NCI-H446 (cell line): ENCODE results near the gene MYO15B.
A peak's percentile ranks its signal among the peaks of the same experiment; 100 is the strongest.
"Not testable (repeated sequence)": the region's sequence is repeated elsewhere in the genome, so short reads cannot be mapped to it uniquely, and the experiment has no call there.

Experiments
- DNase-seq, 2 experiments: peaks; one replicate each; lab custom pipeline; 2025; lab: John Stamatoyannopoulos, UW

Gene MYO15B

DNA sequence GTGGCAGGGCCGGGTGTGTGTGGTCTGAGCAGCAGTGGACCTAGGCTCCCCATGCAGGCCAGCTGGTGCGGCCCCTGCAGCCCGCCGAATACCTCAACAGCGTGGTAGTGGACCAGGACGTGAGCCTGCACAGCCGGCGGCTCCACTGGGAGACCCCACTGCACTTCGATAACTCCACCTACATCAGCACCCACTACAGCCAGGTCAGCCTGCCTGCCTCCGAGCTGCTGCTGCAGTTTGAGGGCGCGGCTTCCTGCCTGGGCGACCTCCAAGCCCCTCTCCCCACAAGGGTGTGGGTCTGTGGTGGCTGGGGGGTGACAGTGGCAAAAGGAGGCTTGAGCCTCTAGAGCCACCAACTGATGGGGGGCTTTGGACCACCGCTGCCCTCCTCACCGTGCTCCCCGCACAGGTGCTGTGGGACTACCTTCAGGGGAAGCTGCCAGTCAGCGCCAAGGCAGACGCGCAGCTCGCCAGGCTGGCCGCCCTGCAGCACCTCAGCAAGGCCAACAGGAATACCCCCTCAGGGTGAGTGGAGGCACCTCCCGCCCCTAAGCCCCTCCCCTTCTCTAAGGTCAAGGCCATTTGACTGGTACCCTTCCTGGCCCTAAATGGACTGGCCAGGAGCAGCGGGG, 37.2 kb downstream of the MYO15B start:
- no peak for DNase-seq

DNA sequence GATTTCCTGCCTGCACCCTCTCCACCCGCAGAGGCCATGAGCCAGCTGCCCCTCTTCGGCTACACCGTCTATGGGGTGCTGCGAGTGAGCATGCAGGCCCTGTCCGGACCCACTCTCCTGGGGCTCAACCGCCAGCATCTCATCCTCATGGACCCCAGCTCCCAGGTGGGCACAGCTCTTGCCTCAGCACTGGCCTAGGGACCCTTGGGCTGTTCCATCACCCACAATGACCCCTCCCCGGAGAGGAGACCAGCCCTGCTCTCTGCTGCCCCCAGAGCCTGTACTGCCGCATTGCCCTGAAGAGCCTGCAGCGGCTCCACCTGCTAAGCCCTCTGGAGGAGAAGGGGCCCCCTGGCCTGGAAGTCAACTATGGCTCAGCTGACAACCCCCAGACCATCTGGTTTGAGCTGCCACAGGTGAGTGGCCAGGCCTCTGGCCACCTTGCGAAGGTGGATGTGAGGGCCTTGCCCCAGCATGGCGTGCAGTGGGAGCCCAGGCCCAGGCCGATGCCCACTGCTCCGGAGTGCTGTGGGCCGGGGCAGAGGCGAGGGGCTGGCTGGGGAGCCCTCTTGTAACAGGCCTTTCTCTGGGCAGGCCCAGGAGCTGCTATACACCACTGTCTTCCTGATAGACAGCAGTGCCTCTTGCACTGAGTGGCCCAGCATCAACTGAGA, 38.4 kb downstream of the MYO15B start:
- DNase-seq, result no peak

DNA sequence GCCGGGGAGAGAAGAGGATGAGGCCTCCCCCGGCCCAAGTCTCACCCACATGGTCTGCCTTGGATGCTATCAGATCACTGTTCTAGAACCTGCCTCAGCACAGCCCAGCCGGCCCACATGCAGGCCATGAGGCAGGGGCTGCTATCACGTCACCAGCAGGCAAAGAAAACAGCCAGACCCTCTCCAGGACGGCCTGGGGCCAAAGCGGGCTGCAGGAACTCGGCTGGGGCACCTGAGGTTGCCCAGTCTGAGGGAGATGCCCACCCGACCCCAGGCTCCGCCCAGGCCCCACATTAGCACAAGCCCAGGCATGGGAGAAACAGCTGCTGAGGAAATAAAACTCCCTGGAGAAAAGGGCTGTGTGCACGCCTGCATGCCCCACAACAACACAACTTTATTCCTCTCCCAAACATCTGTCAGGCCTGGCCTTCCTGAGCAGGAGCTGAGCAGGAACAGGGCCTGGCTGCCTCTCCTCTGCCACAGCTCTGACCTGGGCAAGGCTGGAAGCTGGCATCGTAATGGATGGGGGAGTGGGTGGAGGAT, 39.0 kb downstream of the MYO15B start:
- DNase-seq, result no peak

DNA sequence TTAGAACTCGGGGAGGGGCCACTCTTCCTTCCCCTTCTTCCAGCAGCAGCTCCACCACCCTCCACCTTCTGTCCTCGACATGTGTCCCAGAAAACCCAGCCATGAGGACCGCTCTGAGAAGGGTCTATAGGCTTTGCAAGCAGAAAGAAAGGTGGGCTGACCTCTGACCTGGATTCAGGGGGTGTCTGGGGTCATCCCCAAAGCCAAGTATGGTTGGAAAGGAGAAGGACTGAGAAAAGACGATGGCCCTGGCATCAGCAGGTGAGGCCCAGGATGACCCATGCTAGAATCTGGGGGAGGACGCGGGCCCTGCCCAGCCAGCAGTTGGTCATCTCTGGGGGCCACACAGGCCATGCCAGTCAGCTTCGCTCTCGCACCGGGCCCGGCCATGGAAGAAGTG, 39.5 kb downstream of the MYO15B start:
- no peak for DNase-seq

DNA sequence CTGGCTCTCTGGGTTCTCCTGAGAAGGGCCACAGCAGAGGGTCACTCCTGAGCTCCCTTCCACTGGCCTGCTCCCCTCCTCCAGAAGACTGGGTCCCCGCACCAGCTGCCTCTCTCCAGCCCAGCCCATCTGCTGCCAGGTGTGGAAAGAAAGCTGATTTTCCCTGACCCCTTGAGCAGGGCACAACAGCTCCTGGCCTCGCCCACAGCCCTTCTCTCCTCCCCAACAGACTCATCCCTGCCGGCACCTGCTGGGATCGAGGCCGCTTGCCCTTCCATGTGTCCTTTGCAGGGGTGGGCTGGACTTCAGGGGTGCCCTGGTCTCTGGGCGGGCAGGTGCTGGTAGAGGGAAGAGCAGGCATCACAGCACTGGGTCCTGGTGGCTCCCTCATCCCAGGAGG, 40.8 kb downstream of the MYO15B start:
- no peak for DNase-seq

DNA sequence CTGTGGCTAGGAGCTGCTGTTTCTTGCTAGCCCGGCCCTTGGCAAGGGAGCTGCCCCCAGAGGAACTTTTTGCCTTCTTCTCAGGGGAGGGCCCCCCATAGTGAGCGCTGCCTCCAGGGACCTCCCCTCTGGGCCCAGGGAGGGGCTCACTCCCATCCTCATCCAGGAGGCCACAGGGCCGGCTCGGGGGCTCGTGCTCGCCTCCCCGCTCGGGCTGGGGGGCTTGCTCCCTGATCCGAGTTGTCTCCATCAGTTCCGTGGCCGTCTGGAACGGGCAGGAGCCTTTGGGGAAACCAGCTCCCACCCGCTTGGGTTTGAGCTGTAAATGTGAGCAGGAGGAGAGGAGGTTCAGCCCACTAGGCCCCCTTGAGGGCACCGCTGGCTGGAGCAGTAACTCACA, 41.6 kb downstream of the MYO15B start:
- DNase-seq, result no peak

DNA sequence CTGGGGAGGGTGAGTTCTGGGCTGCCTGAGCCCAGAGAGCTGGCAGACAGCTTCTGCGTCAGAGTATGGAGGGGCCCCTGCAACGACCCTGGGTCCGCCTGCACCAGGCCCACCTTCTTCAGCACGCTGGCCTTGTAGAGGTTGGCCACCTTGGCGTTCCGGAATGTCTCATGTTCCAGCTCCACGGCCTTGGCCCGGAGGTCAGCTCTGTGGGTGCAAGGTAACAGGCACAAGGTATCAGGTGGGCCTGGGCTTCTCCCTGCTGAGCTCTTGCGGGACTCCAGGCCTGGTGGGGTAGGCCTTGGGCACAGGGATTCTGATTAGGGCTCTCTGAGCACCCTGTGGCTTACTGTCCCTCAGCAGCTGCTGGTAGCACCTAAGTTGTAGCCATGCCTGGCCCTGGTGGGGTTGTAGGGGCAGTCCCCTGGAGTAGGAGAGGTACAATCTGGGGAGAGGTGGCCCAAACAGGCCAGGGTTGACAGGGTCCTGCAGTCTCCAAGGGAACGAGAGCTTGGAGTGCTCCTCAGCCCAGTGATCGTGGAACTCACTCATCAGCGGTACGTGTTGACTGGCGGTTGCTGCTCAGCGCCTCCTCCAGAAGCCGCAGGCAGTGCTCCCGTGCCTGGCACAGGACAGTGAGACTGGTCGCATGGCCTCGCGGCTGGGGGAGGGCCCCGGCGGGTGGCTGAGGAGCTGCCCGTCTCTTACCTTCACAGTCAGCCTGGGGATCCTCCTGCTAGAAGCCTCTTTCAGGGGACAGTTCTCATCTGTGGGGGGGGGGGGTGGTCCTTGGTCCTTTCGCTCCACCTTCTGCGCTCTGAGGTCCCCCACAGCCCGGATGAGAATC, 42.7 kb downstream of the MYO15B start:
- no peak for DNase-seq

DNA sequence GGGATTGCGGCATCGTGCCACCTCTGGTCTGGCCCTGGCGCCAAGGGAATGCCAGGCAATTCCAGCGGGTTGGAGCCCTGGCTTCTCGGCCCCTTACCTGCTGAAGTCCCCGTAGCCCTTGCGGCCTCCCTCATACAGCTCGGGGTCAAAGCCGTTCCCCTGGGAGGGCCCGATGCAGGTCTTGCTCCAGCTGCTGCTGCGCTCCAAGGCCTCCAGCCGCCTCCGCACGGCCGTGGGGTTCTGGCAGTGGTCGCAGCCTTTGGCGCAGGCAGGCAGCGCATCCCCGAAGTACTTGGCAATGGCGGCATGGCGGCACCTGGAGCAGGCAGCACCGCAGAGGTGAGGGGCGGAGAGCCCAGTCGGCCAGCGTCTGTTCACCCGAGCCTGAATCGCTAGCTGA, 43.8 kb downstream of the MYO15B start:
- no peak for DNase-seq

DNA sequence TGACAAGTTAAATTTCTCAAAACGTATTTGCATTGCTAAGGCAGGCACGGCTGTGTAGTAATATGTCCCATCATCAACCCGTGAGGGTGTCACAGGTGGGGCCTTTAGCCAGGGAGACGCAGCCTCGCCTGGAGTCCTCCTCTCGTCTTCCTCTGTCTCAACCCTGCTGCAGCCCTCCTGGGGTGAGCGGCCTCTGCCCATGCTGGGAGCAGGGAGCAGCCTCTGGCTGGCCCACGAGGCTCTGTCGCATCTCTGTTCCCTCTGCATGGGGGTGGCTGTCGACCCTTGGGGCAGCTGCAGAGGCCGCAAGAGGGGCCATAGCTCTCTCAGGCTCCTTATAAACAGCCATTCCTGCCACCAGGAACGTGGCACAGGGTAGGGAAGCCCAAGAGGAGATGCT, 44.8 kb downstream of the MYO15B start:
- no peak for DNase-seq

DNA sequence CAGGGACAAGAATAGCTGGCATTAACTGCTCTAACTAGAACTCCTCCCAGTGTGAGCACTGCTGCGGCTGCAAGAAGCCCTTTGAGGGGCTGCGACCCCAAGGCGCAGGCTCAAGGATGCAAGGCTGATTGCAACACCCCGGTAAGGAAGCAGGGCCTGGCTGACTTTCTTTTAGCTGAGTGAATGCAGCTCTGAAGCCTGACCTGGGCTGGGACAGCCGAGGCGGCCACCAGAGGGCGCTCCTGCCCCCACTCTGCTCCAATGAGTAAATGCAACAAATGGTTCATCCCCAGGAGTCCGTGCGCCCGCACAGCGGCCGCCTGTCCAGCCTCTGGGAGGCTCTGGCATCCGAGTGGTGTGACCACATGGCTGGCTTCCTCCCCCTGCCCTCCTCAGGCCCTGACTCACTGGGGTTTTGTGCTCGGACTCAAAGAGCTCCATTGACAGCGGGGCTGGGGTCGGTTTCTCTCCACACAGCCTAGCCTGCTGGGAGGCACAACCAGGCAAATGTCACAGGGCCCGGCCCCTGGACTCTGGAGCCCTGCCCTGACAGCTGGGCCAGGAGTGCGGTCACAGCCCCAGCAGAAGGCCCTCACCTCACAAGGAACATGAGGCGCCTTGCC, 45.4 kb downstream of the MYO15B start, which contains the start of gene SMIM5:
SMIM5 (plus strand) TSS at position 572 of the 623 bp plus-strand sequence. CDS start 6,768 bp downstream, outside the sequence.
- DNase-seq, result peak; percentile 25 to 76

DNA sequence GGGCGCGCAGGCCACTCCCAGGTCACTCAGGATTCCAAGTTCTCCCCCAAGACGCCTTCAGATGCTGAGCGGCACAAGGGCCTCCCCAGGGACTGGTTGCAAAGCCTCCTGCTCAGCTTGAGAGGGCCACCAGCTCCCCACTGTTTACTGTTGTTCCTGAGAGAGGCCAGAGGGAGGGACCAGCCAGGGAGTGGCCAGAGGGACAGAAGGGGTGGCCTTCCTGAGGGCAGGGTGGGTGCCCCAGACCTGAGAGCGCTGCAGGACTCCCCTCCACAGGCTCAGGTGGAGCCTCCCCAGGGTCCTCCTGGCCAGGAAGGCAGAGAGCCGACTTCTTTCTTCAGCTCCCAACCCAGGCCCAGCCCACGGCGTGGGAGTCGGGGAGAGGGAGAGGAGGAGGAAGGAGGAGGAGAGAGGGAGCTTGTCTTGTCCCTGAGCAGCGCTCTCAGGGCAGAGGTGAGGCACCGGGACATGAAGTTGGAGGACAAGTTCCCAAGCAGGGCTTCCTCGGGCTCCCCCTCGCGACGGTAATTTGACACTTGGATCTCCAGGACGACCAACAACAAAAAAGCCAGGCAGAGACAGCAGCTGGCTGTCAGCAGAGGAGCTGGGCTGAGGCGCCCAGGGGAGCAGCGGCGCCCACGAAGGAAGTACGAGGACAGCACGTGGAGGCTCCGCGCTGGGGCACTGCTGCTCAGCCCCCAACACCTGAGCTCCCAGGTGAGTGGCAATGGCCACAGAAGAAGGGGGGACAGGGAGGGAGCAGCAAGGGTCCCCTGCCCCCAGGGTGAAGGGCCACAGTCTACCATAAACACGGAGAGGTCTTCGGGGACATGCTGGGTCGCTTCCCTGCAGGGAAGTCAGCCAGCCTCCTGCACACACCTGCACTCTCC, 46.1 kb downstream of the MYO15B start:
- DNase-seq, result peak; percentile 65 to 84

DNA sequence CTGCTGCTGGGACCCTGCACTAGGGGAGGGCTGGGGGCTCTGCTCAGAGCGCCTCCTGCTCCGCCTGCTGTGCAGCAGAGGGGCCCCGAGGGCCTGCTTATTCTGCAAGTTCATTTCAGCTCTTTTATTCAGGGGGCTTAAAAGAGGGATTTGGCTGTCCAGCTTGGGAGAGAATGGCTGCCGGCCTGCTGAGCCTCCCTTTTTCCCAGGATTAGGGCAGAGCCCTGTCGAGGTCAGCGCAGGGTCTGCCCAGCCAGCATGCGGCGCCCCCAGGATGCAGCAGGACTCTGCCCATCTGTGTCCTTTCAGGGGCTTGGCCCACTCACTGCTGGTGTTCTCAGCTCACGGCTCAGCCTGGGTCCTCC, 46.8 kb downstream of the MYO15B start:
- DNase-seq, result no peak

DNA sequence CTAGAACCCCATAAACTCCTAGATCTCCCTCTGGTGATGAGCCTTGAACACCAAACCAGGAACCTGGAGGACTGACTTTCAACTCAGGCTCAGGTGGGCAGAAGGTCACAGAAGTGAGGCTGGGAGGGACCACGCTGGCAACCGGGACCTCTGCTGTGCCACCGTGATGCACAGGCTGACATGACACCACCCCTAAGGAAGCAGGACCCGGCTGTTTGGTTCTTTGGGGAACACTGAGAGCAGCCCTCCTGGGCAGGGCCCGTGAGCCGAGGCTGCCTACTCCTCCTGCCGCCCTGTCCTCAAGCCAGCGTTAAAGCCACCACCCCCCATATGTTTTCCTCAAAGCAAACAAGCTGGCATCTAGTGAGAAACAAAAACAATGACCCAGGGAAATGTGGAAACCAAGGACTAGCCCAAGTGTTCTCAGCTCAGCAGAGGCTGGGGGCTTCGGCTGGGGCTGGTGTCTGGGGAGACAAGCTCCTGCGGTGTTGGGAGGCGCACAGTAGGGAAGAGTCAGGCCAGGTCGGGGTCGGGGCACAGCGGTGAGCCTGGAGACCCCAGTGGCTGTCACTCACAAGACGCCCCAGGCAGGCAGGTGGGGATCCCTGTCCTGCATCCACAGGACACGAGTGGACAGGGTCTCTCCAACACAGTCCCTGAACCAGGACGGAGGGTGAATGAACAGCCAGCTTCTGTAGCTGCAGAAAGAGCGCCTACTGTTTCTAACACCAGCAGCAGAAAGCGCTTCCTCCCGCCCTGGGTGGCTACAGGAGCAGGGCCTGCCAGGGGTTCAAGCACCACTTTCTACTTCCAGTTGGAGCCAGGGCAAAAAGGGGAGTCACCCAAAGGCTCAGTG, 47.4 kb downstream of the MYO15B start:
- DNase-seq, result no peak

DNA sequence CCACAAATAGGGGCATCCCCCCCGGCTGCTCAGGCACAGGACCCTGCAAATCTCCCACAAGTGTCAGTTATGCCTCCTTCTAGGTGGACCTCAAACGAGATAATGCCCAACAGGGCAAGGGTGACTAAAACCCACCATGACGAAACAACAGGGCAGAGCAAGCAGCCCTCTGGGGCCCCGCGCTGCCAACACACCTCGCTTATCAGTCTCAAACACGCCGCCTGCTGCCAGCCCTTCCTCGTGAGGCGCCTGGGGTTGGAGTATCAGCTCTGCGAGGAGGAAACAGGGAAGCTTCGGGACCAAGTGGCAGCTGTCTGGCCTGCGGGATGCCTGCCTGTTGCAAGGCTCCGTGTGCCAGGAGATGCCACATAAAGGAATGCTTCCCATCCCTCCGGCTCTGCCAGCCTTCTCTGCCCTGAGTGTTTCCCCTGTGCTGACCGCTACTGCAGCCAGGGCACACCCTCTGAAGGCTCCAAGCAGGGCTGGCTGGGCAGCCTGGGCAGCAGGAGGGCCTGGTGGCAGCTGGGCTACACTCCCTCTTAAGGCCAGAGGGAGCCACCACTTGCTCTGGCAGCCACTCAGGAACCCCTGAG, 48.1 kb downstream of the MYO15B start:
- DNase-seq, result no peak

DNA sequence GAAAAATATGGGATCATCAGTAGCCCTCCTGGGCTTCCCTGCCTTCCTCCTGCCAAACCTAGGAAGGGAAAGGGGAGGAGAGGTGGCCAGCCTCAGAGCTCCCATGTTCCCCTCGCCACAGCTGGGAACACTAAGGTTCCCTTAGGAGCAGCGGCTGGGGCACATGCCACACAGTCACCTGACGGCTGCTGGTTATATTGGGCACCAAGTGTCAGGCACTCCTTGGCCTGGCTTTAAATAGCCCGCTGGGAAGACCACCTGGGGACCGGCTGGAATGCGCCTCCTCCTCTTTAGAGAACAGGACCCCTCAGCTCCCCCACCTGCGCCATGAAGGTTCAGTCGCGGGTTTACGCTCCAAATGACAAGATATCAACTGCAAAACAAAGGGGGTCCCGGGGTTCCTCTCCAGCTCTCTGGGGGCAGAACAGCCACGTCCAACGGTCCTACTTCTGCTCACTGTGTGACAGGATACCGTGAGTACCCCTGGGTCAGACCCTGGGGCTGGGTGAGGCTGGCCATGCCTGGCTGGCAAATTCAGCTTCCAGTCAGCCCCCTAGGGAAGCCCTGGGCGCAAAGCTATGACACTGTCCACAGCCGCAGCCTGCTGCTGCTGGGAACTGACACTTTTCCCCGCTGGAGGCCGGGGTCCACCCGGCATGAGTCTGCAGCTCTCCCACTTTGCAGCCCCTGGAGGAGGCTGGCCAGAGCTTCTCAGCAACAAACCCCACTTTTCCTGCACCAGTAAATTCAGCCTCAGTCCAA, 49.0 kb downstream of the MYO15B start:
- DNase-seq, result no peak

DNA sequence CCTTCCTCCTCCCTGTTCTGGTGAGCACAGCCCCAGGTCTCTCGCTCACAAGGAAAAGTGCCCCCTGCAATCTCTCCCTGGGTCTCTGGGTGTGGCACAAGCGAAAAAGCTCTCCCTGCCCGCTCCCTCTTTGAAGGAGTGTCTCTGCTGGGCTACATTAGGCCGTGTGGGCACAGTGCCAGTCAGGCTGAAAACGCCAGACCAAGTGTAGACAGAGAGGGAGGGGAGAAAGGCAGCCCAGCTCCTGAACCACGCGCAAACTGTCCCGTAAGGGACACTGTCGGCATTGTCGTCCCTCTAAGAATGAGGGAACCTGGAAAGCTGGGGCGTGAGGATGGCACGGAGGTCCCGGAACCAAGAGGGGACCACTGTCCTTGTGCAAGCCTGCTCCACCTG, 49.5 kb downstream of the MYO15B start:
- no peak for DNase-seq

DNA sequence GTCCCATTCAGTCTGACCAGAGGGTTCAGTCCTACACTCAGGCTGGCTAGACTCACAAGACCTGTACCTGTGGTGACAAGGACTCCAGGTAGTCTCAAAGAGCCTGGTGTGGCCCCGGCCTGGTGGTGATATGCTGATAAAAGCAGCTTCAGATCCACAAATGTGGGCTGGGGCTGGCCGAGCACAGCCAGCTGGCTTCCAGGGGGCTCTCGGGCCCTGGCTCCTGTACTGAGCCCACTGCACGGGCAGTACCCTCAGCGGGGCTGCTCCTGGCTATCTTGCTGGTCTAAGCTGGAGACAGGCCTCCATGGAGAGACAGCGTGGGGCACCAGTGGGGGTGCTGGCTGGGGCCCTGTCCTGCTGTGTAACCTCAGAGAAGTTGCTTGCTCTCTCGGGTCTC, 50.0 kb downstream of the MYO15B start:
- no peak for DNase-seq

DNA sequence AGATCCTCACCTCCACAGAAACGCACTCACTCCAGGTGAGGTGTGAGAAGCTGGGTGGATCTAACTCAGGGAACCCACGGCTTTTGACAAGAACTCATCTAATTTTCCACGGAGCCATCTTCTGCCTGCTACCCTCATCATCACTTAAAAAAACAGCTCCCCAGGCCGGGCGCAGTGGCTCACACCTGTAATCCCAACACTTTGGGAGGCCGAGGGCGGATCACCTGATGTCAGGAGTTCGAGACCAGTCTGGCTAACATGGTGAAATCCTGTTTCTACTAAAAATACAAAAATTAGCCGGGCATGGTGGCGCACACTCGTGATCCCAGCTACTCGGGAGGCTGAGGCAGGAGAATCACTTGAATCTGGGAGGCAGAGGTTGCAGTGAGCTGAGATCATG, 50.4 kb downstream of the MYO15B start:
- DNase-seq, result not testable (repeated sequence)

DNA sequence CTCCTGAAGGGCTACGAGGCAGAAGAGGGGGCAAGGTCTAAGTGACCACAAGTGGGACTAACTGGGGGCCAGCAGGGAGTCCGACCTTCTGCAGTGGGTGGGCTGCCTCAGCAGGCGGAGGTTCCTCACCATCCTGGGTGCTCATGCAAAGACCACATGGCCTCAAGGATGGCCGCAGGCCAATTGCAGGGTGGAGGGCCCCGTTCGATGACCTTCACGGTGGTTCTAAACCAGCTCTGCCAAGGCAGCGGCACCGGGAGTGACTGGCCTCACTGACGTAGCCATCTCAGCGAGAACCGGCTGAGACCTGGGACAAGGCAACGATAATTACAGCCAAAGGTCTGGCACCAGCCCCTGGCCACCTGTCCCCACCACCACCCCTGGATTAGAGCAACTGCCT, 51.3 kb downstream of the MYO15B start:
- no peak for DNase-seq
